Mucosa of descending colon (tissue), 3 donors: ENCODE data around the gene ZMYM3. TPM values are rescaled to one million over a fixed set of nuclear protein-coding genes. Genes with fewer than 3 reads are reported as not detected.
A peak's percentile ranks its signal among the peaks of the same experiment; 100 is the strongest.

Experiments used
- ATAC-seq: fragments of 200-7000 bp; cut with Tn5 transposase; one replicate; pipeline ENCODE4 v1.9.1; 2020; ENCODE audit warnings: mild to moderate bottlenecking, moderate library complexity
- DNase-seq, 3 donors: peaks; one replicate each; pipeline ENCODE4 v3.0.0-alpha.2; 2020
- H3K36me3 ChIP-seq: fragments of 200-600 bp; one replicate; pipeline ENCODE4 v1.8.0; 2021; ENCODE audit warnings: low read depth, mild to moderate bottlenecking
- H3K4me1 ChIP-seq: fragments of 200-600 bp; one replicate; pipeline ENCODE4 v1.8.0; 2021; ENCODE audit warnings: low read depth, mild to moderate bottlenecking
- H3K4me3 ChIP-seq: fragments of 200-600 bp; one replicate; pipeline ENCODE4 v1.8.0; 2021; ENCODE audit warnings: mild to moderate bottlenecking
- H3K9me3 ChIP-seq: fragments of 200-600 bp; one replicate; pipeline ENCODE4 v1.8.0; 2021; ENCODE audit warnings: mild to moderate bottlenecking
- intact Hi-C, 2 donors: fragments of 100-400 bp; cut with DNase I in 1 of 2; cut with micrococcal nuclease in 1 of 2; formaldehyde crosslinking; loops; one replicate each; pipeline versions ENCODE4 v1.11.0 to v1.11.1; 2022; cut with DNase I, micrococcal nuclease
- total RNA-seq, 3 donors: library from RNA; stranded (reverse); fragmentation: NEBNext Ultra II Directional in 2 of 3; extraction: Animal tissue kit (Norgen Biotek cat#: 25700) in 2 of 3; gene quantifications; one replicate each; pipeline versions ENCODE4 v1.2.1 to v1.2.4, GENCODE V29; 2021 to 2023
- TF ChIP-seq, protein P1 (sequence below): fragments of 200-600 bp; IDR thresholded peaks from one replicate; pipeline ENCODE4 v1.8.0; 2022; ENCODE audit warnings: antibody characterized with exemption, mild to moderate bottlenecking
- donor health status: DM: no; HTN: no; CAD: no; lungs with moderate emphysema.
- donor health status: DM: no; HTN: no; CAD: no.
- donor health status: DM: no; HTN: yes; CAD: no.

The ZMYM3 gene
- total RNA-seq, 3 donors from 2014 or later = 13.7 to 24.9 (median 16.4) TPM

DNA sequence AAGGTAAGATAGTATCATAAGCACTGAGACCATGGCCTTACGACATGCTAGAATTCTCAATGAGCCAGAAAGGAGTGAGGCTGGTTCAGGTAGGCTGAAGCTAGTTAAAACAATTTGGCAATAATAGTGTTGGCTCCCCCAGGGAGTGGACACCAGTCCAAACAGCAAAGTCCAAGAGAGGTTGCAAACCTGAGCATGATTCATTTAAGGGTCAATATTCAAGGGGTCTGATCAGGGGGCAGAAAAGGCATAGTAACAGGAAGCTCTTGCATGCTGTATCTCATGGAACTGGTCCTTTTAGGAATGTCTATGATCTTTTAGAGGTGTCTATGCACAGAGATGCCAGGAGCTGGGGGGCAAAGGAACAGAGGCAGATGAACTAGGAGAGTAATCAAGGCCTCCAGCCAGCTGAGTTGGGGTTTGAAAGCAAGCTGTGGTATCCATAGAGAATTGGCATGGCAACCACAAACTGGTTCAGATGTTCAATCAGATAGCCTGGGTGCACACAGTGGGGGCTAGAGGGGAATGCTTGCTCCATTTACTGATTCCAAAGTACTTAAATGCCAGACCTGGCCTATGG lies 25.8 kb downstream of the ZMYM3 start:
- Histone ChIP-seq H3K36me3 (no peaks in the 10 kb centered on the region), H3K4me1 (no peaks in the 10 kb centered on the region), H3K9me3 (no peaks in the 10 kb centered on the region), H3K4me3 (no peak overlapping the region)
- intact Hi-C loops = no loop called here
- peak; percentile 9 for ATAC-seq
- TF ChIP-seq, protein P1, sequence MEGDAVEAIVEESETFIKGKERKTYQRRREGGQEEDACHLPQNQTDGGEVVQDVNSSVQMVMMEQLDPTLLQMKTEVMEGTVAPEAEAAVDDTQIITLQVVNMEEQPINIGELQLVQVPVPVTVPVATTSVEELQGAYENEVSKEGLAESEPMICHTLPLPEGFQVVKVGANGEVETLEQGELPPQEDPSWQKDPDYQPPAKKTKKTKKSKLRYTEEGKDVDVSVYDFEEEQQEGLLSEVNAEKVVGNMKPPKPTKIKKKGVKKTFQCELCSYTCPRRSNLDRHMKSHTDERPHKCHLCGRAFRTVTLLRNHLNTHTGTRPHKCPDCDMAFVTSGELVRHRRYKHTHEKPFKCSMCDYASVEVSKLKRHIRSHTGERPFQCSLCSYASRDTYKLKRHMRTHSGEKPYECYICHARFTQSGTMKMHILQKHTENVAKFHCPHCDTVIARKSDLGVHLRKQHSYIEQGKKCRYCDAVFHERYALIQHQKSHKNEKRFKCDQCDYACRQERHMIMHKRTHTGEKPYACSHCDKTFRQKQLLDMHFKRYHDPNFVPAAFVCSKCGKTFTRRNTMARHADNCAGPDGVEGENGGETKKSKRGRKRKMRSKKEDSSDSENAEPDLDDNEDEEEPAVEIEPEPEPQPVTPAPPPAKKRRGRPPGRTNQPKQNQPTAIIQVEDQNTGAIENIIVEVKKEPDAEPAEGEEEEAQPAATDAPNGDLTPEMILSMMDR = no peak
- no peak for DNase-seq

DNA sequence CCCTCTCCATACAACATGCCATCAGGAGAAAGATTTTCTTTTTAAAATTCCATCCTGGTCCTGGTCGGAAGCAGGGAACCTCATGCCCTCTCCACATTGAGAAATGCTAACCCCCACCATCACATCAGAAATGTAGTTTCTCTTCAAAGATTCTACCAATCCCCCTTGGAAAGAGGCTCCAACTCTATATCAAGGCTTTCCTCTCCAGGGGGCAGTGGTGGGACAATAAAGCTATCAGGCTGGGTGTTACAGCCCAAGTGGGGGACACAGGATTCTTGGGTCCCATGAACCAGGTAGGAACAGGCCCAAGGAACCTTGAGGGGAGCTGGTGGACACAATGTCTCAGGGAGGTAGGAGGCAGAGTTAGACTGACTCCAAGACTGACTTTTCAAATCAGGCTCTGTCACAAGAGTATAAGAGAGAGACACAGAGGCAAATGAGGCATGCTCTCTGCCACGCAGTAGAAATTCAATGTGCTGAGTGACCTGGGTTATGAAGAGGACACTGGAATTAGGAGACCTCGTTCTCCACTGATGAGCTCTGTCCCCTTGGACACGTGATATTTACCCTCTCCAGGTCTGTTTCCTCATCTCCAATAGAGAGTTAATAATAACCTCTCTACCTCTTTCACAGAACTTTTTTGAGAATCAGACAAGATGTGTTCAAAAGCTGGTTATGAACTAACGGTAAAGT lies 26.4 kb downstream of the ZMYM3 start:
- no peaks in the 10 kb centered on the region for H3K9me3 ChIP-seq
- no peaks in the 10 kb centered on the region for H3K36me3 ChIP-seq
- no peak for DNase-seq
- no peak for ATAC-seq
- no peaks in the 10 kb centered on the region for H3K4me1 ChIP-seq
- intact Hi-C loops = no loop called here
- H3K4me3 ChIP-seq = no peak overlapping the region
- TF ChIP-seq, protein P1 = no peak

DNA sequence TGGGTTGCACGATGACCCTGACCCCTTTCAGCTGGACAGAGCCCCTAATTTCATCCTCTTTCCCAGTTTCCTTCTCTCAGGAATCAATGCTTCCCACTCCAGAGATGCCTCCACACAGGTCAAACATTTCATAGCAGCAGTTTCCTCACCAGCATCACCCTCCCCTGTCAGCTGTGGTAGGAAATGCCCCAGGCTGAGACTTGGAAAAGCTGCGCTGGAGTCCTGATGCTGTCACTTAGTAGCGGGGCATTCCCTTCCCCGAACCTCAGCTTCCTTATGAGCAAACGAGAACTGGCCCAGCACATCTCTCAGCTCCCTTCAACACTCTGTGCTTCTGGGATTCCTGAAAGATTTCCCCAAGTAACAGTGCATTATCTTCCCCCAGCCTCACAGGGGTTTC lies 28.3 kb downstream of the ZMYM3 start:
- TF ChIP-seq, protein P1 = no peak
- no peak overlapping the region for H3K4me3 ChIP-seq
- no peak for DNase-seq
- peak; percentile 9 for ATAC-seq
- no peaks in the 10 kb centered on the region for H3K36me3 ChIP-seq
- H3K9me3 ChIP-seq = no peaks in the 10 kb centered on the region
- intact Hi-C loops = no loop called here
- no peaks in the 10 kb centered on the region for H3K4me1 ChIP-seq

DNA sequence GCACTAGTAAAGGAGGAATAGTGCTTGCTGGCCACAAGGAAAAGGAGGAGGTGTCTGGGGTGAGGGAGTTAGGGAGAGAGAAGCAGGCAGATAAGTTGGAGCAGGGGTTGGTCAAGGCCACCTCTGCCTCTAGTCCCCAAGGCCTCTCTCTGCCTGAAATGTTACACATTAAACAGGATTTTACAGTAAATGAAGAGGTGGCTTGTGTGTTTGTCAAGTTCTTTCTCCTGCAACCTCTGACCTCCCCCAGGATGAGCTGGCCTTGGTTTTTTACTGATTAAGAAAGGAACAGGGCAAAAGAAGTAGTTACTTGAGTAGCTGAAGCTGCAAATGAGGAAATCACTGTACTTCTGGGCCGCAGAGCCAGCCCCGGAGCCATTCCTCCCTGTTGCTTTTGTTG lies 28.9 kb downstream of the ZMYM3 start:
- Histone ChIP-seq H3K4me1 (no peaks in the 10 kb centered on the region), H3K36me3 (no peaks in the 10 kb centered on the region), H3K9me3 (no peaks in the 10 kb centered on the region), H3K4me3 (no peak overlapping the region)
- intact Hi-C loops = no loop called here
- ATAC-seq = peak; percentile 29
- DNase-seq = no peak
- TF ChIP-seq, protein P1 = no peak

DNA sequence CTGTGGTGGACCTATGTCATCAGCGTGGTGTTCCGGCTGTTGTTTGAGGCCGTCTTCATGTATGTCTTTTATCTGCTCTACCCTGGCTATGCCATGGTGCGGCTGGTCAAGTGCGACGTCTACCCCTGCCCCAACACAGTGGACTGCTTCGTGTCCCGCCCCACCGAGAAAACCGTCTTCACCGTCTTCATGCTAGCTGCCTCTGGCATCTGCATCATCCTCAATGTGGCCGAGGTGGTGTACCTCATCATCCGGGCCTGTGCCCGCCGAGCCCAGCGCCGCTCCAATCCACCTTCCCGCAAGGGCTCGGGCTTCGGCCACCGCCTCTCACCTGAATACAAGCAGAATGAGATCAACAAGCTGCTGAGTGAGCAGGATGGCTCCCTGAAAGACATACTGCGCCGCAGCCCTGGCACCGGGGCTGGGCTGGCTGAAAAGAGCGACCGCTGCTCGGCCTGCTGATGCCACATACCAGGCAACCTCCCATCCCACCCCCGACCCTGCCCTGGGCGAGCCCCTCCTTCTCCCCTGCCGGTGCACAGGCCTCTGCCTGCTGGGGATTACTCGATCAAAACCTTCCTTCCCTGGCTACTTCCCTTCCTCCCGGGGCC lies 29.7 kb downstream of the ZMYM3 start:
- TF ChIP-seq, protein P1 = no peak
- DNase-seq = no peak
- Histone ChIP-seq H3K36me3 (no peaks in the 10 kb centered on the region), H3K4me1 (no peaks in the 10 kb centered on the region), H3K9me3 (no peaks in the 10 kb centered on the region), H3K4me3 (no peak overlapping the region)
- intact Hi-C loops = no loop called here
- ATAC-seq = no peak
